ENCODE measurements around the gene CA6. TPM values are rescaled to one million over a fixed set of nuclear protein-coding genes. Genes with fewer than 3 reads are reported as not detected.
A peak's percentile ranks its signal among the peaks of the same experiment; 100 is the strongest.
"Not testable (repeated sequence)": the region's sequence is repeated elsewhere in the genome, so short reads cannot be mapped to it uniquely, and the experiment has no call there.

Gene CA6
- total RNA-seq, 1 experiment from 2014 or later, result not detected

GRCh38 chr1:8969937-8970336, 24.3 kb downstream of the CA6 start:
- no peak for DNase-seq (ENCODE audit: low read depth)

DNA sequence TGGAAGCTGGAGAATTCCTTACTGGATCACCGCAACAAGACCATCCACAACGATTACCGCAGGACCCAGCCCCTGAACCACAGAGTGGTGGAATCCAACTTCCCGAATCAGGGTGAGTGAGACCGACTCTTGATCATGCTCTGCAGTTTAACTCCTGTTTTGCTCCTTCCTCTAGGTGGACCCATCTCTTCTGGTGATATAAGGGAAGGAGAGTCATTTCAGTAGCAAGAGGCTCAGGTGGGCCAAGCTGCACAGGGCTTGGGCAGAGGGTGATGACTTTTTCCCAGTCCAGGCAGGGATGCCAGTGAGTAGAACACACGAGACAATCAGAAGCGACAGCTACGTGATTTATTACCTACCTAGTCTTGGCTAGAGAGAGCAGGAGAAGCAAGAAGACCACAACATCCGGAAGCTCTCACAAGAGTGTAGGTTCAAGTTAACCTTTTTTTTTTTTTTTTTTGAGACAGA, 25.2 kb downstream of the CA6 start:
- peak; percentile 29 for DNase-seq (ENCODE audit: low read depth)

- no peak for DNase-seq (ENCODE audit: low read depth)
Observed at GRCh38 chr1:8974551-8974950, 28.9 kb downstream of the CA6 start.

DNA sequence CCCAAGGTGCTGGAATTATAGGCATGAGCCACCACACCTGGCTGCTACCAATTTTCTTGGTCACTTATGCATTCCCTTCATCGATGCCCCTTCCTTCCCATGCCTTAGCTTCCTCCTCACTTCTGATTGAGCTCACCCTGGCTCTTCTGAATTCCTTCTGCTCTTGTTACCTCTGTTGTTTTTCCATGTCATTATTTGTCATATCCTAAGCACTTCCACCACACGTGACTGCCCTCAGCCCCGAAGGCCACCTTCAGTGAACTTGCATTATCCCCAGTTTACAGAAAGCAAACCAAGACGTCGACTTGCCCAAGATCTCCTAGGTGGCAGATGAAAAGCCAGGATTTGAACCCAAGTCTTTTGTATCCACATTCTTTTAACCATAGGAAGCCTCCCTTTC, 30.7 kb downstream of the CA6 start:
- peak; percentile 50 for DNase-seq (ENCODE audit: low read depth)

DNA sequence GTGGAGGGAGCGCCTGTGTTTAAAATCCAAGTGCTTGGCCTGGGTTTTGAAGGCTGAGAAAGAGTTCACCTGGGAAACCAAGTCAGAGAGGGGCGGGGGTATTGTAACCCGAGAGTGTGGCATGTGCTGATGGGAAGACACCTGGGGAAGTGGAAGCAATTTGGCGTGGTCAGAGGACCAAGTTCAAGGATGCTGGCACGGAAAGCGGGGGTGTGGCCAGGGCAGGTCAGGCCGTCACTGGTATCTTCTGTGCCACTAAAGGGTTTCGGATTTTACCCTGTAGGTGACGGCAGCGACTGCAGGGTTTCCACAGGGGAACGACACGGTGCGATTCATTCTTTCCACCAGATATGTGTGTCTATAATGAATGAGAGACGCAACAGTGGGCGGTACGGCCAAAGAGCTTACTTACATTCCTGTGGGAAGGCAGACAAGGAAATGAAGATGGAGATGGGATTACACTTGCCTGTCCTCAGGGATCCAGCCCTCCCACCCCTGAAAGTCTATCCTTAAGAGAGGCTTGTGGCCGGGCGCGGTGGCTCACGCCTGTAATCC, 31.3 kb downstream of the CA6 start:
- DNase-seq (ENCODE audit: low read depth), result no peak

DNA sequence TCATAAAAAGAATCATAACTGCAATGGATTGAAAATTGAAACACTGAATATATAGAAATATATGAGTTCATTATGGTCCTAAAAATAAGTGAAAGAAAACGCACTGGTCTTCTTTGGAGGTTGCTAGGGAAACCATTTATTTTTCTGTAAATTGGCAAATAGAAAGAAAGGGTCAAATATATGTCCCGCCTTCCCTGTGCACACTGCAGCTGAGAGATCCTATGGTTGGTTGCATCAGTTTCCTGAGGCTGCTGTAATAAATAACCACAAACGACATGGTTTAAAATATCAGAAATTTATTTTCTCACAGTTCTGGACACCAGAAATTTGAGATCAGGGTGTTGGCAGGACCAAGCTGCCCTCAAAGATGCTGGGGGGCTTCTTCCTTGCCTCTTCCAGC, 35.0 kb downstream of the CA6 start:
- no peak for DNase-seq (ENCODE audit: low read depth)

DNA sequence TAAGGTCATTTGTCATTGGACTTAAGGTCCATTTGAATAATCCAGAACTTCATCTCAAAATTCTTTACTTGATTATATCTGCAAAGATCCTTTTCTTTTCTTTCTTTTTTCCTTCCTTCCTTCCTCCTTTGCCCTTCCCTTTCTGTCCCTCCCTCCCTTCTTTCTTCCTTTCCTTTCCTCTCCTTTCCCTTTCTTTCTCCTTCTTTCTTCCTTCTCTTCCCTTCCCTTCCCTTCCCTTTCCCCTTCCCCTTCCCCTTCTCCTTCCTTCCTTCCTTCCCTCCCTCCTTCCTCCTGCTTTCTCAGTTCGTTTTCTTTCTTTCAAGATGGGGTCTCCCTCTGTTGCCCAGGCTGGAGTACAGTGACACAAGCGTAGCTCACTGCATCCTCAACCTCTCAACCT, 35.5 kb downstream of the CA6 start:
- DNase-seq (ENCODE audit: low read depth), result no peak

- no peak for DNase-seq (ENCODE audit: low read depth)
Observed at GRCh38 chr1:8984203-8984602, 38.5 kb downstream of the CA6 start.

- DNase-seq (ENCODE audit: low read depth), result no peak
Observed at GRCh38 chr1:8984990-8985389, 39.3 kb downstream of the CA6 start.

DNA sequence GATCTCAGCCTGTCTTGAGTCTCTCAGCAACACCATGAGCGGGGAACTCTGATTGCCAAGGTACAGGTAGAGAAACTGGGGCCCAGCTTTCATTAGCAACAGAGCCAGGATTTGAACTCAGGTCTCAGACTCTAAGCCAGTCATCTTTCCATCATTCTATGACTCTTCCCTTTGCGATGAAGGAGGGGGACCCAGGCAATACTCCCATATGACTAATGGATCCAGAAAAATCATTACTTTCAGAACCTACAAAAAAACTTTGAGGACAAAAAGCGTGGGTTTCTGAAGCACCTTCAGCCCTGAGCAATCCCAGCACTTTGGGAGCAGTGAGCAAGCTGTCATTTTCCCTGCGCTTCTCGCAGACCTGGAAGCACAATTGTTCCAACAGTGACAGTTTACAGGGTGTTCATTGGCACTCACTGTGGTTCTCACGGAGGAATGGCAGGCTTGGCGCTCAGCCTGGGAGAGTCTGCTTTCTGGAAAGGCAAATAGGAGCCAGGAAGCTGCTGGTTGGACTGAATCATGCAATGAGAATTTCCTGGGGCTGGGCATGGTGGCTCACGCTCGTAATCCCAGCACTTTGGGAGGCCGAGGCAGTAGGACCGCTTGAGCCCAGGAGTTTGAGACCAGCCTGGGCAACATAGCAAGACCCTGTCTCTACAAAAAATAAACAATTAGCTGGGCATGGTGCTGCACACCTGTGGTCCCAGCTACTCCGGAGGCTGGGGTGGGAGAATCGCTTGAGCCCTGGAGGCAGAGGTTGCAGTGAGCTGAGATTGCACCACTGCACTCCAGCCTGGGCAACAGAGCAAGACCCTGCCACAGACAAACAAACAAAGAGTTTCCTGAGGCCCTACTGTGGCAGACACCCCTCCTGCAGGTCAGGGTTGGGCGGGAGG, 40.5 kb downstream of the CA6 start:
- DNase-seq (ENCODE audit: low read depth), result peak; percentile 97

GRCh38 chr1:8986814-8987190, 41.1 kb downstream of the CA6 start:
- no peak for DNase-seq (ENCODE audit: low read depth)

- DNase-seq (ENCODE audit: low read depth), result peak; percentile 55
Observed at GRCh38 chr1:8987881-8988617, 42.4 kb downstream of the CA6 start.

- DNase-seq (ENCODE audit: low read depth), result no peak
Observed at GRCh38 chr1:8988618-8988967, 42.9 kb downstream of the CA6 start.

GRCh38 chr1:8989061-8989460, 43.4 kb downstream of the CA6 start:
- no peak for DNase-seq (ENCODE audit: low read depth)

DNA sequence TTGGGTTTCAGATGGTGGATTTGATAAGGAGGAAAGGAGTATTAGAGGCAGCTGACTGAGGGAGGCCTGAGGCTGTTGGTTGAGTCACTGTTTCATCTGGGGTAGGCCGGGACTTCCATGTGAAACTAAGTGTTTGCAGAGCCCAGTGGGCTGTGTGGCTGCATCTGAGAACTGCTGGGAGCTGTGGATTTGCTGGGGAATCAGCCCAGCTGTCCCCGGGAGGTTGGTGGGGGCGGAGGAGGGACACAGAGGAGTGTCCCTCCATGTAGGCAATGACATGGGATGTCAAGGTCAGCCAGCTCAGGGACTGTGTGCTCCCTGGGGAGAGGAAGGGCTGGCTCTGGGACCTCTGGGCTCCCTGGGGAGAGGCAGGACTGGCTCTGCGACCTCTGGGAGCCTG, 44.2 kb downstream of the CA6 start:
- DNase-seq (ENCODE audit: low read depth), result no peak

GRCh38 chr1:8992936-8993687, 47.4 kb downstream of the CA6 start:
- DNase-seq (ENCODE audit: low read depth), result no peak

DNA sequence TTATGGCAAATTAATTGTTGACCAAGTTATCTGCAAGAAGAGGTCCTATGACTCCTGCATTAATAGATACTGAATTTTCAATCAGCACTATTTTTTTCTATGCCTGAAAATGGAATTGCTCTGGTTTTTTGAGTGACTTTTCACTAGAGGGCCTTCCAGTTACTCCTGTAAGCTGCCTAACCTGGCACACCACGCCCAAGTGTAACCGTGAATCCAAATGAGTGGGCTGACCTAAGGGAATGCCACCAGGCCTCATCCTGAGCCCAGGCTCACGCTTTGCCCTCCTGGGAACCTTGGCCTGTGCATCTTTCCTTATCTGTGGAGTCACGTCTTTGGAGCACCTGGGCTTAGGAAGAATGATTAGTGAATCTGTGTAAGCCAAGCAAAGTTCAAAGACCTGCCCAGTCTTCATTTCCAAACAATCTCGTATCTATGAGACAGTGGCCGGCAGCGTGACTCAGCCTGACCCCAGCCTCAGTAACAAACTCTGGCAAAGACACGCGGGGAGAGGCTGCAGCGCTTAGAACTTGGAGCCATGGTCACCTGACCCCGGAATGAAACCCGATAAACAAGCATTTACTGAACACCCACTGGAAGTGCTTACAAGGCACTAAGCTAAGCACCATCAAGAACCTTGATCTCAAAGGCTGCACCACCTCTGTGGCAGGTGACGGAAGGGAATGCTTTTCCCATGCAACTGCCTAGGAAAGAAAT, 48.5 kb downstream of the CA6 start:
- DNase-seq (ENCODE audit: low read depth), result not testable (repeated sequence)

- DNase-seq (ENCODE audit: low read depth), result not testable (repeated sequence)
Observed at GRCh38 chr1:9001534-9002214, 56.0 kb downstream of the CA6 start.

DNA sequence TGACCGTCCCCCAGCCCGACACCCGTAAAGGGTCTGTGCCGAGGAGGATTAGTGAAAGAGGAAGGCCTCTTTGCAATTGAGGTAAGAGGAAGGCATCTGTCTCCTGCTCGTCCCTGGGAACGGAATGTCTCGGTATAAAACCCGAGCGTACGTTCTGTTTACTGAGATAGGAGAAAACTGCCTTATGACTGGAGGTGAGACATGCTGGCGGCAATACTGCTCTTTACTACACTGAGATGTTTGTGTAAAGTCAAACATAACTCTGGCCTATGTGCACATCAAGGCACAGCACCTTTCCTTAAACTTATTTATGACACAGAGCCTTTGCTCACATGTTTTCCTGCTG, 56.5 kb downstream of the CA6 start:
- not testable (repeated sequence) for DNase-seq (ENCODE audit: low read depth)

DNA sequence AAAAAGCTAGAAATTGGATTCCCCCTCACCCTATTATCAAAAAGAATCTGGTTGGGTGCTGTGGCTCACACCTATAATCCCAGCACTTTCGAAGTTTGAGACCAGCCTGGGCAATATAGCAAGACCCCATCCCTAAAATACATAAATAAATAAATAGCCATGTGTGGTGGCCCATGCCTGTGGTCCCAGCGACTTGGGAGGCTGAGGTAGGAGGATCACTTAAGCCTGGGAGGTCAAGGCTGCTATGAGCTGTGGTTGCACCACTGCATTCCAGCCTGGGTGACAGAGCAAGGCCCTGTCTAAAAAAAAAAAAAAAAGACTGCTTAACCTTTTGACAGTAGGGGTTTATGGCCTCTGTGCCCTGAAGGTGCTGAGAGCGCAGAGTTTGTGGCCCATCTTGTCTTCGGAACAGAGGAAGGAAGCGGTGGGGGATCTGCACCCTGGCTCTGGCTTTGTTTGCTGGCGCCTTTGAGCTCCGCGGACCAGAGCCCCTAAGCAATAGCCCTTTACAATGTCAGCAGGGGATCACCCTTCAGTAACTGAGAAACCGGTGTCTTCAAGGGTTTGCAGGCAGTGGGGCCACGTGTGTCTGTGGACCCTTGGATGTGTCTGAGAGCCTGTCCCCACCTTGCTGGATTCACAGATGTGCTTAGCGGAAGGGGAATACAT, 58.5 kb downstream of the CA6 start:
- no peak for DNase-seq (ENCODE audit: low read depth)
